Colonic mucosa (tissue), 4 donors: ENCODE data around the gene CRACR2B. TPM values are rescaled to one million over a fixed set of nuclear protein-coding genes. Genes with fewer than 3 reads are reported as not detected.
A peak's percentile ranks its signal among the peaks of the same experiment; 100 is the strongest.

Experiments used
- DNase-seq: peaks from one replicate; pipeline ENCODE4 v3.0.0-alpha.2; 2020
- H3K27ac ChIP-seq: fragments of 200-600 bp; one replicate; pipeline ENCODE4 v1.8.0; 2021
- H3K27me3 ChIP-seq: fragments of 200-600 bp; one replicate; pipeline ENCODE4 v1.8.0; 2021
- H3K36me3 ChIP-seq: fragments of 200-600 bp; one replicate; pipeline ENCODE4 v1.8.0; 2021
- H3K4me1 ChIP-seq: fragments of 200-600 bp; one replicate; pipeline ENCODE4 v1.8.0; 2021; ENCODE audit warnings: mild to moderate bottlenecking
- H3K4me3 ChIP-seq: fragments of 200-600 bp; one replicate; pipeline ENCODE4 v1.8.0; 2021
- H3K9ac ChIP-seq, 2 donors: one replicate each; pipeline ENCODE4 v1.7.0; 2013; ENCODE audit warnings: control low read depth in 2 of 2, low read depth in 2 of 2, low read length in 2 of 2
- H3K9me3 ChIP-seq: fragments of 200-600 bp; one replicate; pipeline ENCODE4 v1.8.0; 2021
- intact Hi-C: fragments of 100-400 bp; cut with DNase I; formaldehyde crosslinking; loops from one replicate; pipeline ENCODE4 v1.14.1; 2022
- total RNA-seq, 2 donors: library from RNA; stranded (reverse); fragmentation: NEBNext Ultra II Directional in 1 of 2; extraction: Animal tissue kit (Norgen Biotek cat#: 25700) in 1 of 2; gene quantifications; one replicate each; pipeline ENCODE4 v1.2.1, GENCODE V29; 2021
- TF ChIP-seq, protein P1 (sequence below): fragments of 200-600 bp; IDR thresholded peaks from one replicate; pipeline ENCODE4 v1.8.0; 2022; ENCODE audit warnings: antibody characterized with exemption, mild to moderate bottlenecking
- donor health status: healthy.
- donor health status: DM: no; HTN: no; CAD: no.
- donor health status: DM: no; HTN: no; CAD: no.

The CRACR2B gene
- total RNA-seq, 2 donors from 2014 or later: 97.3 to 108 TPM

DNA sequence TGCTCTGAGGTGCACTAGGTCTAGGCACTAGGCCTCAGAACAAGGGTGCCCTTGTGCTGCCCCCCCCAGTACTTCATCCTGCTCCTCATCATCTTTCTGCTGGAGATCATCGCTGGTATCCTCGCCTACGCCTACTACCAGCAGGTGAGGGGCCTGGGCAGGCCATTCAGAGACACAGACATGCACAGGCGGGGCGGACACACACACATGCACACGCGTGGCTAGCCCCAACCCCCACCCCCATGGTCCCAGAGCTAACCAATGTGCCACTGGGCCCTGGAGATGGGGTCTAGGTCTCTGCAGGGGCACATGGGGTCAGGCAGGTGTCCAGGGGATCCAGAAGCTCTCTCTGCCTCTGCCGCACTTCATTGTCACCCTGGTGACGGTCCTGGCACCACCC lies 9.0 kb downstream of the CRACR2B start:
- no peak overlapping the region for H3K4me3 ChIP-seq
- H3K27me3 ChIP-seq: no peaks in the 10 kb centered on the region
- no peak for DNase-seq
- peaks cover 21% of the 10 kb centered on the region for H3K36me3 ChIP-seq
- peak overlapping the region in 1 of 2 donors; percentile 19 for H3K9ac ChIP-seq
- H3K9me3 ChIP-seq: no peaks in the 10 kb centered on the region
- intact Hi-C loops: no loop called here
- TF ChIP-seq, protein P1, sequence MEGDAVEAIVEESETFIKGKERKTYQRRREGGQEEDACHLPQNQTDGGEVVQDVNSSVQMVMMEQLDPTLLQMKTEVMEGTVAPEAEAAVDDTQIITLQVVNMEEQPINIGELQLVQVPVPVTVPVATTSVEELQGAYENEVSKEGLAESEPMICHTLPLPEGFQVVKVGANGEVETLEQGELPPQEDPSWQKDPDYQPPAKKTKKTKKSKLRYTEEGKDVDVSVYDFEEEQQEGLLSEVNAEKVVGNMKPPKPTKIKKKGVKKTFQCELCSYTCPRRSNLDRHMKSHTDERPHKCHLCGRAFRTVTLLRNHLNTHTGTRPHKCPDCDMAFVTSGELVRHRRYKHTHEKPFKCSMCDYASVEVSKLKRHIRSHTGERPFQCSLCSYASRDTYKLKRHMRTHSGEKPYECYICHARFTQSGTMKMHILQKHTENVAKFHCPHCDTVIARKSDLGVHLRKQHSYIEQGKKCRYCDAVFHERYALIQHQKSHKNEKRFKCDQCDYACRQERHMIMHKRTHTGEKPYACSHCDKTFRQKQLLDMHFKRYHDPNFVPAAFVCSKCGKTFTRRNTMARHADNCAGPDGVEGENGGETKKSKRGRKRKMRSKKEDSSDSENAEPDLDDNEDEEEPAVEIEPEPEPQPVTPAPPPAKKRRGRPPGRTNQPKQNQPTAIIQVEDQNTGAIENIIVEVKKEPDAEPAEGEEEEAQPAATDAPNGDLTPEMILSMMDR: no peak
- peaks cover 35% of the 10 kb centered on the region for H3K4me1 ChIP-seq
- H3K27ac ChIP-seq: no peak overlapping the region

DNA sequence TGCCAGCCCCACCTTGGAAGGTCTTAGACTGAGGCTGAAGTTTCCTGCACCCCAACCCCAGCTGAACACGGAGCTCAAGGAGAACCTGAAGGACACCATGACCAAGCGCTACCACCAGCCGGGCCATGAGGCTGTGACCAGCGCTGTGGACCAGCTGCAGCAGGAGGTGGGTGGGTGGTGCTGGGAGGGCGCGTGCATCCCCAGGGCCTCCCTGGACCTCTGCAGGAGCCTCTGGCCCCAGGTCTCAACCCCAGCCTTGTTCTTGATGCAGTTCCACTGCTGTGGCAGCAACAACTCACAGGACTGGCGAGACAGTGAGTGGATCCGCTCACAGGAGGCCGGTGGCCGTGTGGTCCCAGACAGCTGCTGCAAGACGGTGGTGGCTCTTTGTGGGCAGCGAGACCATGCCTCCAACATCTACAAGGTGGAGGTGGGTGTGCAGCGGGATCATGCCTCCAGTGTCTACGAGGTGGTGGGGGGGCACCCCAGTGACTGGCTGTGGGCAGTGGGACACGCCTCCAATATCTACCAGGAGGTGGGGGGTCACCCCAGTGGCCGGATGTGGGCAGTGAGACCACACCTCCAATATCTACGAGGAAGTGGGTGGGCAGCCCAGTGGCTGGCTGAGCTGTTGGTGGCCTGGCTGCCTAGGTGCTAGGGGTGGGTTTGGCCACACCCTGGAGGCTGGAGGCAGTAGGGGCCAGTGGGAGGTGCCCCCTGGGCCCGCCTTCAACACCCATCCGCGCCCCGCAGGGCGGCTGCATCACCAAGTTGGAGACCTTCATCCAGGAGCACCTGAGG lies 9.7 kb downstream of the CRACR2B start:
- TF ChIP-seq, protein P1: no peak
- peak overlapping the region in 1 of 2 donors; percentile 19 for H3K9ac ChIP-seq
- intact Hi-C loops: no loop called here
- DNase-seq: no peak
- no peak overlapping the region for H3K4me3 ChIP-seq
- no peaks in the 10 kb centered on the region for H3K27me3 ChIP-seq
- H3K4me1 ChIP-seq: peaks cover 31% of the 10 kb centered on the region
- no peaks in the 10 kb centered on the region for H3K9me3 ChIP-seq
- no peak overlapping the region for H3K27ac ChIP-seq
- peaks cover 21% of the 10 kb centered on the region for H3K36me3 ChIP-seq

DNA sequence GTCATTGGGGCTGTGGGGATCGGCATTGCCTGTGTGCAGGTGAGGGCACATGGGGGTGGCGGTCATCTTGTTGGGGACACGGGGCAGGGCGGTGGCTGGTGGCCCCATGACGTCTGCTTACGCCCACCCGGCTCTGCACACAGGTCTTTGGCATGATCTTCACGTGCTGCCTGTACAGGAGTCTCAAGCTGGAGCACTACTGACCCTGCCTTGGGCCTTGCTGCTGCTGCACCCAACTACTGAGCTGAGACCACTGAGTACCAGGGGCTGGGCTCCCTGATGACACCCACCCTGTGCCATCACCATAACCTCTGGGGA lies 10.2 kb downstream of the CRACR2B start:
- Histone ChIP-seq H3K27me3 (no peaks in the 10 kb centered on the region), H3K4me3 (no peak overlapping the region), H3K36me3 (peaks cover 21% of the 10 kb centered on the region), H3K27ac (no peak overlapping the region), H3K9me3 (no peaks in the 10 kb centered on the region), H3K4me1 (peaks cover 30% of the 10 kb centered on the region), H3K9ac (no peak overlapping the region)
- DNase-seq: no peak
- TF ChIP-seq, protein P1: no peak
- intact Hi-C loops: no loop called here

DNA sequence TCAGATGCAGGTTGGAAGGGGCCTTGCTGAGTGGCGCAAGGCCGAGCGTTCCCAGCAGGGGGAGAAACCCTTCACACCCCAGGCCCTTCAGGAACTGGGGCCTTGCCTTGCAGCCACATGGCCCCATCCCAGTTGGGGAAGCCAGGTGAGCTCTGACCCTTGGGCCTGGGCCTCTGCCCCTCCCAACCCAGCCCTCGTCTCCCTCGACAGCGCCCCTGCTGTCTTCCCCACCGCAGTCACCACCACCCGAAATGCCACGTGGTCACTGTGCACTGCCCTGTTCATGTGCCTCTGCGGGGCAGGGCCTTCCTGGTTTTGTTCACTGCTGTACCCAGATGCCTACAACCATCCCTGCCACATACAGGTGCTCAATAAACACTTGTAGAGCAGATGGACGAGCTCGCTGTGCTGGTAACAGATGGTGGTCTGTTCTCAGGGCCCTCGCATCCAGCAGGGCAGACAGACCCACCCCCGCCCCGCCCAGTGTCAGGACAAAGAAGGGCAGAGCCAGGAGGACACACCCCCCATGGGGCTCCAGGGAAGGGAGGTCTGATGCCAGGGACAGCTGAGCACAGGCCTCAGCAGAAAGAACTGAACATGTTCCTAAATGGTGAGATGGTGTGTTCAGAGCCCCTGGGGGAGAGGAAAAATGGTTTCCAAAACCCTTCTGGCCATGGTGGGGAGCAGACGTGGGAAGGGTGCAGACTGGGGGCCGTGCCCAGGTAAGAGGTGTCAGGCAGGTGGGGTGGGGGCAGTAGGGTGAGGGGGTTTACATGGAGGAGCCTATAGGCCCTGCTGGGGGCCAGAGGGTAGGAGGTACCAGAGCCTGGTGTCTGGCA lies 10.9 kb downstream of the CRACR2B start:
- TF ChIP-seq, protein P1: no peak
- H3K4me3 ChIP-seq: no peak overlapping the region
- H3K27me3 ChIP-seq: no peaks in the 10 kb centered on the region
- peaks cover 21% of the 10 kb centered on the region for H3K36me3 ChIP-seq
- intact Hi-C loops: no loop called here
- peaks cover 35% of the 10 kb centered on the region for H3K4me1 ChIP-seq
- peak; percentile 67 for DNase-seq
- H3K27ac ChIP-seq: no peak overlapping the region
- H3K9ac ChIP-seq: no peak overlapping the region
- no peaks in the 10 kb centered on the region for H3K9me3 ChIP-seq

DNA sequence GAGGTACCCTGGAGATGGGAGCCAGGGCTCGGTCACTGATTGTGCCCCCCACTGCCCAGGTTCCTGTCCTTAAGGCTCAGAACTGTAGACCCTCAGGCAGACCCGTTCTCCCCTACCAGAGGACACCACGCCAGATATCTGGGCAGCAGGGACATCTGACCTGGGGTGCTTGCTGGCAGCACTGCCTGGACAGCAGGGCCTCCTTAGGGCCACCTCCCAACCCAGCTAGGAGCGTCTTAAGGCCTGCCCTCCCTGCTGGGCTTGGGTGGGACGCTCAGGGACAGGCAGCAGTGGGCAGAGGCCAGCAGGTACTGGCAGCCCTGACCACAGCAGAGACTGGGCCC lies 11.5 kb downstream of the CRACR2B start:
- Histone ChIP-seq H3K27ac (no peak overlapping the region), H3K36me3 (peaks cover 21% of the 10 kb centered on the region), H3K4me1 (peaks cover 29% of the 10 kb centered on the region), H3K4me3 (no peak overlapping the region), H3K9me3 (no peaks in the 10 kb centered on the region), H3K9ac (no peak overlapping the region), H3K27me3 (no peaks in the 10 kb centered on the region)
- TF ChIP-seq, protein P1: no peak
- DNase-seq: no peak
- intact Hi-C loops: no loop called here
